ENCODE results near the gene HMG20A. TPM values are rescaled to one million over a fixed set of nuclear protein-coding genes. Genes with fewer than 3 reads are reported as not detected.

HMG20A gene
- total RNA-seq, 4 donors from 2014 or later: 33.1 to 48.7 (median 40.5) TPM

DNA sequence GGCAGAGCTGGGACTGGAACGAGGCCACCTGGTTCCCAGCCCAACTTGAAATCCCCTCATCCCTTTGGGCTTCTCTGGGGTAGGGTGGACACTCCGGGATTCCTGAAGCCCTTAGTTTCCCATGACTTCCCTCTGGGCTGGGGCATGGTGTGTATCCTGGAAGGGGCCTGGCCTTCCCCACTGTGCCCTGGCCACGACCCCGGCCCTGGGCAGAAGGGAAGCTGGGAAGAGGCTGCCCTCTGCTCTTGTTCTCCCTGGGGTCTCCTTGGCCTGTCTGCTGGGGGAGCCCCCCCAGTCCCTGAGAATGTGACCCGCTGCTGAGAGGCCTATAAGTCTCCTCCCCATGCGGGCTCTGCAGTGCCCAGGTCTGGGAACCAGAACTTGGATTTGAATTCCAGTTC lies 107.1 kb downstream of the HMG20A start:
- intact Hi-C loops (cut with DNase I): no loop called here
- DNase-seq: no peak
- 87 to 96% methylated on average over 3 to 5 of the region's 6 CpGs for WGBS, 2 donors
- Histone ChIP-seq H3K4me3 (replicated peaks in 1 of 3) (no peak overlapping the region), H3K27ac (no peak overlapping the region), H3K4me1 (peaks cover 0 to 9% of the 10 kb centered on the region in 2 donors), H3K27me3 (no peaks in the 10 kb centered on the region), H3K36me3 (no peaks in the 10 kb centered on the region), H3K9me3 (no peaks in the 10 kb centered on the region)
- TF ChIP-seq POLR2A (IDR thresholded peaks at IDR 0.05) (no peak), CTCF (IDR thresholded peaks at IDR 0.05) (no peak)

- DNase-seq: no peak
- Histone ChIP-seq H3K4me1 (peaks cover 0 to 9% of the 10 kb centered on the region in 2 donors), H3K9me3 (no peaks in the 10 kb centered on the region), H3K4me3 (replicated peaks in 1 of 3) (no peak overlapping the region), H3K27me3 (no peaks in the 10 kb centered on the region), H3K36me3 (no peaks in the 10 kb centered on the region), H3K27ac (no peak overlapping the region)
- WGBS, 2 donors: 74 to 85% methylated on average over 12 of the region's 12 CpGs
- intact Hi-C loops (cut with DNase I): no loop called here
- TF ChIP-seq CTCF (IDR thresholded peaks at IDR 0.05) (no peak), POLR2A (IDR thresholded peaks at IDR 0.05) (no peak)
Observed at GRCh38 chr15:77528290-77528967, 107.7 kb downstream of the HMG20A start.

GRCh38 chr15:77528968-77529319 lies 108.3 kb downstream of the HMG20A start:
- peaks cover 0 to 9% of the 10 kb centered on the region in 2 donors for H3K4me1 ChIP-seq
- 66 to 78% methylated on average over 11 to 12 of the region's 12 CpGs for WGBS, 2 donors
- no peak overlapping the region for H3K27ac ChIP-seq
- H3K27me3 ChIP-seq: no peaks in the 10 kb centered on the region
- DNase-seq: no peak
- intact Hi-C loops (cut with DNase I): no loop called here
- no peak overlapping the region for H3K4me3 ChIP-seq (replicated peaks in 1 of 3)
- no peaks in the 10 kb centered on the region for H3K9me3 ChIP-seq
- TF ChIP-seq CTCF (IDR thresholded peaks at IDR 0.05) (no peak), POLR2A (IDR thresholded peaks at IDR 0.05) (no peak)
- H3K36me3 ChIP-seq: no peaks in the 10 kb centered on the region

- no peak for TF ChIP-seq POLR2A (IDR thresholded peaks at IDR 0.05)
- no peak for TF ChIP-seq CTCF (IDR thresholded peaks at IDR 0.05)
- no peaks in the 10 kb centered on the region for H3K27me3 ChIP-seq
- no peaks in the 10 kb centered on the region for H3K9me3 ChIP-seq
- H3K4me3 ChIP-seq (replicated peaks in 1 of 3): no peak overlapping the region
- H3K27ac ChIP-seq: no peak overlapping the region
- no peak for DNase-seq
- 94 to 97% methylated on average over 5 to 10 of the region's 10 CpGs for WGBS, 2 donors
- H3K4me1 ChIP-seq: peaks cover 0 to 9% of the 10 kb centered on the region in 2 donors
- no peaks in the 10 kb centered on the region for H3K36me3 ChIP-seq
- intact Hi-C loops (cut with DNase I): no loop called here
Observed at GRCh38 chr15:77529394-77530159, 108.9 kb downstream of the HMG20A start.

- no peak overlapping the region for H3K4me3 ChIP-seq (replicated peaks in 1 of 3)
- DNase-seq: no peak
- TF ChIP-seq CTCF (IDR thresholded peaks at IDR 0.05): no peak
- TF ChIP-seq POLR2A (IDR thresholded peaks at IDR 0.05): no peak
- 83 to 95% methylated on average over 7 of the region's 7 CpGs for WGBS, 2 donors
- intact Hi-C loops (cut with DNase I): no loop called here
- H3K9me3 ChIP-seq: no peaks in the 10 kb centered on the region
- peaks cover 0 to 9% of the 10 kb centered on the region in 2 donors for H3K4me1 ChIP-seq
- no peaks in the 10 kb centered on the region for H3K36me3 ChIP-seq
- no peaks in the 10 kb centered on the region for H3K27me3 ChIP-seq
- H3K27ac ChIP-seq: no peak overlapping the region
Observed at GRCh38 chr15:77530576-77530975, 109.9 kb downstream of the HMG20A start.

Data from thyroid gland (tissue), 4 donors.